Endothelial cell of umbilical vein (primary cell): ENCODE results near the gene ZNF10.

Source experiments
- EZH2 ChIP-seq: IDR thresholded peaks from 2 replicates; pipeline ENCODE4 v1.6.1; 2012; ENCODE audit warnings: borderline replicate concordance, low read depth, mild to moderate bottlenecking, moderate library complexity, low read length, inconsistent platforms; ENCODE audit not compliant: severe bottlenecking
- MYC ChIP-seq: IDR thresholded peaks from one replicate; pipeline ENCODE4 v1.6.1; 2011; ENCODE audit warnings: mild to moderate bottlenecking, low read depth, low read length
- POLR2A ChIP-seq: IDR thresholded peaks from 2 replicates; pipeline ENCODE4 v1.6.1; 2012; ENCODE audit warnings: low read depth, mild to moderate bottlenecking, control low read depth, low read length
- POLR2AphosphoS5 ChIP-seq: IDR thresholded peaks from 2 replicates; pipeline ENCODE4 v1.6.1; 2012; ENCODE audit warnings: low read depth, mild to moderate bottlenecking, control low read depth, low read length, moderate library complexity; ENCODE audit not compliant: insufficient read depth
- TF ChIP-seq, protein P1 (sequence below), 2 donors: IDR thresholded peaks; 1 replicate in 1 of 2; 2 replicates in 1 of 2; pipeline ENCODE4 v1.5.1; 2011; ENCODE audit warnings: low read length in 2 of 2, mild to moderate bottlenecking in 2 of 2, moderate library complexity in 2 of 2, control low read depth in 1 of 2, inconsistent platforms in 1 of 2, low read depth in 1 of 2; ENCODE audit not compliant: insufficient read depth in 1 of 2; ENCODE audit errors: extremely low read depth in 1 of 2

DNA sequence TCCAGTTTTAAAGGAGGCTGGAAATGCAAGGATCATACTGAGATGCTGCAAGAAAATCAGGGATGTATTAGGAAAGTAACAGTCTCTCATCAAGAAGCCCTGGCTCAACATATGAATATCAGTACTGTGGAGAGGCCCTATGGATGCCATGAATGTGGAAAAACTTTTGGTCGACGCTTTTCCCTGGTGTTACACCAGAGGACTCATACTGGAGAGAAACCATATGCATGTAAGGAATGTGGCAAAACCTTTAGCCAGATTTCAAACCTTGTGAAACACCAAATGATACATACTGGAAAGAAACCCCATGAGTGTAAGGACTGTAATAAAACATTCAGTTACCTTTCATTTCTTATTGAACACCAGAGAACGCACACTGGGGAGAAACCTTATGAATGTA lies 24.8 kb upstream of the ZNF10 start:
- TF ChIP-seq, protein P1, sequence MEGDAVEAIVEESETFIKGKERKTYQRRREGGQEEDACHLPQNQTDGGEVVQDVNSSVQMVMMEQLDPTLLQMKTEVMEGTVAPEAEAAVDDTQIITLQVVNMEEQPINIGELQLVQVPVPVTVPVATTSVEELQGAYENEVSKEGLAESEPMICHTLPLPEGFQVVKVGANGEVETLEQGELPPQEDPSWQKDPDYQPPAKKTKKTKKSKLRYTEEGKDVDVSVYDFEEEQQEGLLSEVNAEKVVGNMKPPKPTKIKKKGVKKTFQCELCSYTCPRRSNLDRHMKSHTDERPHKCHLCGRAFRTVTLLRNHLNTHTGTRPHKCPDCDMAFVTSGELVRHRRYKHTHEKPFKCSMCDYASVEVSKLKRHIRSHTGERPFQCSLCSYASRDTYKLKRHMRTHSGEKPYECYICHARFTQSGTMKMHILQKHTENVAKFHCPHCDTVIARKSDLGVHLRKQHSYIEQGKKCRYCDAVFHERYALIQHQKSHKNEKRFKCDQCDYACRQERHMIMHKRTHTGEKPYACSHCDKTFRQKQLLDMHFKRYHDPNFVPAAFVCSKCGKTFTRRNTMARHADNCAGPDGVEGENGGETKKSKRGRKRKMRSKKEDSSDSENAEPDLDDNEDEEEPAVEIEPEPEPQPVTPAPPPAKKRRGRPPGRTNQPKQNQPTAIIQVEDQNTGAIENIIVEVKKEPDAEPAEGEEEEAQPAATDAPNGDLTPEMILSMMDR (IDR thresholded peaks at IDR 0.05; ENCODE audit: extremely low read depth in 1 of 2, insufficient read depth in 1 of 2, low read depth in 1 of 2, low read length in 2 of 2), result no peak
- no peak for TF ChIP-seq EZH2
- TF ChIP-seq POLR2A, result no peak
- TF ChIP-seq POLR2AphosphoS5, result no peak
- no peak for TF ChIP-seq MYC
